GM19025 (cell line): ENCODE results near the gene OR2A2.

Experiments
- ATAC-seq: cut with Tn5 transposase; IDR thresholded peaks from one replicate; pipeline ENCODE4 v1.9.1; 2021; ENCODE audit warnings: mild to moderate bottlenecking, low read depth, moderate library complexity; ENCODE audit not compliant: unreplicated experiment

Gene OR2A2

DNA sequence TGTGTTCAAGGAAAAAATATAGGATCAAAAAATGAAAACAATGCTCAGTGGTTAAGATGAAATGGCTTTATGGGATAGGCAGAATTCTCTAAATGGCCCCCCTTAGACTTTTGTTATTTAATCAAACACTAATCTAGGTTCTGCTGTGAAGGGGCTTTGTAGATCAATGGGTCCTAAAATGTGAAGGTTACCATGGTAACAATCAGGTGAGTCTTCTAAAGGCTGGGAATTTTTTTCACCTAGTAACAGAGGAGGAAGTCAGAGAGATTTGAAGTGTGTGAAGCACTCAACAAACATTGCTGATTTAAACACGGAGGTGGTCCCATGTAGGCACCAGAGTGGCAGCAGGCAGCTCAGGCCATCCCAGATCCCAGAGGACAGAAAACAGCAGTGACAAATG, 24.7 kb downstream of the OR2A2 start:
- no peak for ATAC-seq

DNA sequence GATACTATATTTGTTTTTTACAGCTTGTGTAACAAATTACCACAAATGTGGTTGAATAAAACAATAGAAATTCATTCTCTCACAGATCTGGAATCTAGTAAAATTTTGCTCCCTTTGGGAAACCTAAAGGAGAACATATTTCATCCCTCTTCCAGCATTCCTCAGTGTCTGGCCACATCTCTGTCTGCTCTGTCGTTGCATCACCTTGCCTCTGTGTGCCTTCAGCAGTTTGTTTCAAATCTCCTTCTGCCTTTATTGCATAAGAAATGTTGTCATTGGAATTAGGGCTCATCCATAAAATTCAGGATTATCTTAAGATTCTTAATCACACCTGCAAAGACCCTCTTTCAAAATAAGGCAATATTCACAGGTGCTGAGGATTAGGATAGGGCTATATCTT, 28.1 kb downstream of the OR2A2 start:
- no peak for ATAC-seq

DNA sequence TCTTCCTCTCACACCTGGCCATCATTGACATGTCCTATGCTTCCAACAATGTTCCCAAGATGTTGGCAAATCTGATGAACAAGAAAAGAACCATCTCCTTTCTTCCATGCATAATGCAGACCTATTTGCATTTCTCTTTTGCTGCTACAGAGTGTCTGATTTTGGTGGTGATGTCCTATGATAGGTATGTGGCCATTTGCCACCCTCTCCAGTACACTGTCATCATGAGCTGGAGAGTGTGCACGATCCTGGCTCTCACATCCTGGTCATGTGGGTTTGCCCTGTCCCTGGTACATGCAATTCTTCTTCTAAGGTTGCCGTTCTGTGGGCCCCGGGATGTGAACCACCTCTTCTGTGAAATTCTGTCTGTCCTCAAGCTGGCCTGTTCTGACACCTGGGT, 32.8 kb downstream of the OR2A2 start:
- no peak for ATAC-seq

DNA sequence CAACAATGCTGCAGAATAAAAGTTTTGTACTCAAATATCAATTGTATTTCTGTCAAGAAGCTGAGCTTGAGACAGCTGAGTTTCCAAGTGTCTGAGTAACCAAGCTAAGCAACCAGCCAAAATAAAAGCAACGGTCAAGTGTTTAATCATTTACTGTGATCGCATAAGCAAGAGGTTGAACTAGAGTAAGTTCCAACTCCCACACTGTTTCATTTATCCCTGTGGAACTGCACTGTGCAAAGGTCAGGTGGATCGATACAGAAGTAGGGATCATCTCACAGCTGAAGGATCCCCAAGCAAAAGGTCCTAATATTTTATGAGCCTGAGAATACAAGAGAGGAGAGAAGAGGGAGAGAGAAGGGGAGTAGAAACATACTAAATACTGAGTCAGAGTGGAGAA, 35.0 kb downstream of the OR2A2 start:
- no peak for ATAC-seq

DNA sequence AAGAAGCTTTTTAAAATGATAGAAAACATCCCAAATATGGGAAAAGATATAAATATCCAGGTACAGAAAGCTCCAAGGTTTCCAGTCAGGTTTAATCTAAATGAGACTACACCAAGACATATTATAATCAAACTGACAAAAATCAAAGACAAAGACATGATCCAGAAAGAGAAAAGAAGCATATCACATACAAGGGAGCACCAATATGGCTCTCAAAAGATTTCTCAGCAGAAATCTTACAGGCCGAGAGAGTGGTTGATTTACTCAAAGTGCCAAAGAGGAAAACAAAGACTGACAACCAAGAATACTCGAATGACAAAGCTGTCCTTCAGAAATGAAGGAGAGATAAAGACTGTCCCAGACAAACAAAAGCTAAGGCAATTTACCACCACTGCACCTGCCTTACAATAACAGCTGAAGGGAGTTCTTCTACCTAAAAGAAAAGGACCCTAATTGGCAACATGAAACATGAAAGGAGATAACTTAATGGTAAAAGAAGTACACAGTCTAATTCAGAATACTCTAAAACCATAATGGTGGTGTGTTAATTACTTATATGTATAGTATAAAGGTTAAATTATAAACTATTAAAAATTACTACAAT, 38.9 kb downstream of the OR2A2 start:
- no peak for ATAC-seq

DNA sequence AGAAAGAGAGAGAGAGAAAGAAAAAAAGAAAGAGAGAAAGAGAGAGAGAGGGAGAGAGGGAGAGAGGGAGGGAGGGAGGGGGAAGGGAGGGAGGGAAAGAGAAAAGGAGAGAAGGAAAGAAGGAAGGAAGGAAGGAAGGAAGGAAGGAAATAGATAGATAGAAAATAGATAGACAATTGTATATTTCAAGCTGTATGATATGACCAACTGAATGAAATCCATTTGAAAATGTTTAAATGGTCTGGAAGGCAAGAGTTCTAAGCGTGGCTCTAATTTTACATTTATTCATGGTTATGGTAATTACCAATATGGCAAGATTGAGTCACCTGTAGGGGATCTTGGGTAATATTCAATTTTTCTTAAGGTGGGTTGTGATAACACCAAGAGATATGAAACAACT, 49.5 kb downstream of the OR2A2 start:
- ATAC-seq, result no peak
